Measurements from ENCODE around the gene TNFSF15.

TNFSF15 gene

DNA sequence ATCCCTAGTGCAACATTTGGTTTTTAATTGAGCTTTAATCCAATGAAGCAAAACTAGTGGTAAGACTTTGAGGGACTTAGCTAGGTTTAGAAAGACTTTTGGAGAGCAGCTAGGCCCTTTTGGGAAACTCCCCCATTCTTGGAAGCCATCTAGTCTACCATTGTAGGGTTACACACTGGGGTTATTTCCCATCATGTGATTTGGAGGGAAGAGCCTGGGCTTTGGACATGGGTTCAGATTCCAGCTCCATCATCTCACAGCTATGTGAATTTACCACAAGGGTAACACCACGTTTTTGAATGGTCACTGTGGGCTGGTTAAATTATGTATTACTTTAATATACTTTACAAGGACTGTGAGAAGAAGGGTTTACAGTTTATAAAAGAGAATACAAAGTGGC, 18.3 kb upstream of the TNFSF15 start:
- DNase-seq (ENCODE audit: low read depth) = no peak

DNA sequence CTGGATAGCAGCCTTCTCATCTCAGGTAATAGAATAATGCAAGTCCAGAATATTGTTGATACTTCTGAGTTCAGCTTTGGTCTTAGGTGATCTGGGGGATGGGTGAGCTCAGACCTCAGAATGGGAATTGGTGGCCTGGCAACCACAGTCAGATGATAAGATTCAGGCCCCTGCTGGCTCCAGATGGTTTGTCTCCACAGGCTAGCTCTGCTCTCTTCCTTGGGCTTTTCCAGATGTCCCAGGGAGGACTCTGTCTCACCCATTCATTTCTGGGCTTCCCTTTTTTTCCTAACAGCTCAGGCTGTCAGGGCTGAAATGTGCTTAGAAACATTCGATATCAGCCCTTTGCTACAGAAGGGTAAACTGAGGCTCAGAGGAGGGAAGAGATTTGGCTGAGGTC, 17.6 kb upstream of the TNFSF15 start:
- DNase-seq (ENCODE audit: low read depth) = no peak

DNA sequence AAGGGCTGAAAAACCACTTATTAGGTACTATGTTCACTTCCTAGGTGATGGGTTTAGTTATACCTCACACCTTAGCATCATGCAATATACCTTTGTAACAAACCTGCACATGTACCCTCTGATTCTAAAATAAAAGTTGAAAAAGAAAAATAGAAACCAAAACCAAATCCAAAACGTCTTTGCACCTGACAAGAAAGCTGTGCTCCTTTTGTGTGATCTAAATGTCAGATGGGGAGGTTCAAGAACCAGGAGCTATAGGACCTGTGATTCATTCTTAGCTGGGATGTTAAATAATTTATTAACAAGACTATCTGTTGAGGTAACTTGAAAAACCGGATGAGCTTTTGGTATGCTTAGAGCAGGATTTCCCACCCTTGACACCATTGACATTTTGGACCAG, 16.9 kb upstream of the TNFSF15 start:
- no peak for DNase-seq (ENCODE audit: low read depth)

GRCh38 chr9:114820776-114821501, 15.1 kb upstream of the TNFSF15 start:
- DNase-seq (ENCODE audit: low read depth) = no peak

GRCh38 chr9:114818178-114818577, 12.3 kb upstream of the TNFSF15 start:
- no peak for DNase-seq (ENCODE audit: low read depth)

GRCh38 chr9:114813717-114814418, 8.0 kb upstream of the TNFSF15 start:
- no peak for DNase-seq (ENCODE audit: low read depth)

DNA sequence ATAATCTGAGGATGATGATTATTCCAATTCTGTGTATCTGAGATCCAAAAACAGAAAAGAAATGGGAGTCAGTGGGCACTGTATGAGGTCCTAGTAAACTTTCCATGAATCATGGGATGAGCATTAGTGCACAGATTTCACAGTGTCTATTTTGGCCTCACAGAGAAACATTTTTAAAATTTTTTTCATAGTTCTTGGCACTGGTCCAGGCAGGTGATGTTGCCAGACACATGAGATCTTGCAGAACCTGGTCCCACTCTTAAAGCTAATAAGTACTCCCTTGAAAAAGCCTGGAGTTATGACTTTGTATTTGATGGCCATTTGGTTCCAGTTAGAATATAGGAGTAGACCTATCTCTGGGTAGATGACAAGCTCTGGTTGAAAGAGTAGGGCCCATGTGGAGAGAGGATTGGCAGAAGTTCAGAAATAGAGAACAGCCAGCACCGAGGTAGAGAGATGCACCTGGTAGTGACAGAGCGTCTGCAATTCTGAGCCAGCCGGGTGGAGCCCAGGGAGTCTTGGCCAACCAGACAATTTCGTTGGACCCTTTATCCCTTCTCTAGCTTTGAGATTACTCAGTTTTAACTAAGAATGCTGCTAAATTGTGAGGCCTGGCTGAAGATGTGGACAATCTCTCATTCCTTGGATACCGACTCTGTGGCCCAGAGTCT, 6.3 kb upstream of the TNFSF15 start:
- no peak for DNase-seq (ENCODE audit: low read depth)

DNA sequence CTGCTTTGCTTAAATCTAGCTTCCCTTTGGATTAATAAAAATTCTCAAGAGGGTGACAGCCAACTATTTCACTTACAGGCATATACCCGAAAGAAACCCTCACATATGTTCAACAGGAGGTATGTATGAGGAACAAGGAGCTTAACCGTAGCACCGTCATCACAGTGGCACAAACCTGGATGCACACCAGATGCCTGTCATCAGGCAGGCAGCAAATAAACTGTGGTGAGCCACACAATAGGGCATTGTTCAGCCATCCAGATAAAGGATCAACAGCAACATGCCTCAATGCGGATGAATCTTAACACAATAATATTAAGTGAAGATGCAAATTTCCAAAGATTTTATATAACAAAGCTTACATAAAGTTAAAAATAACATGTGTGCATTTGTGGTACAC, 5.5 kb upstream of the TNFSF15 start:
- DNase-seq (ENCODE audit: low read depth) = no peak

- no peak for DNase-seq (ENCODE audit: low read depth)
Observed at GRCh38 chr9:114810614-114811013, 4.8 kb upstream of the TNFSF15 start.

GRCh38 chr9:114806526-114806900, 674 bp upstream of the TNFSF15 start:
- no peak for DNase-seq (ENCODE audit: low read depth)

GRCh38 chr9:114804505-114804904, 1.3 kb downstream of the TNFSF15 start:
- DNase-seq (ENCODE audit: low read depth) = no peak

DNA sequence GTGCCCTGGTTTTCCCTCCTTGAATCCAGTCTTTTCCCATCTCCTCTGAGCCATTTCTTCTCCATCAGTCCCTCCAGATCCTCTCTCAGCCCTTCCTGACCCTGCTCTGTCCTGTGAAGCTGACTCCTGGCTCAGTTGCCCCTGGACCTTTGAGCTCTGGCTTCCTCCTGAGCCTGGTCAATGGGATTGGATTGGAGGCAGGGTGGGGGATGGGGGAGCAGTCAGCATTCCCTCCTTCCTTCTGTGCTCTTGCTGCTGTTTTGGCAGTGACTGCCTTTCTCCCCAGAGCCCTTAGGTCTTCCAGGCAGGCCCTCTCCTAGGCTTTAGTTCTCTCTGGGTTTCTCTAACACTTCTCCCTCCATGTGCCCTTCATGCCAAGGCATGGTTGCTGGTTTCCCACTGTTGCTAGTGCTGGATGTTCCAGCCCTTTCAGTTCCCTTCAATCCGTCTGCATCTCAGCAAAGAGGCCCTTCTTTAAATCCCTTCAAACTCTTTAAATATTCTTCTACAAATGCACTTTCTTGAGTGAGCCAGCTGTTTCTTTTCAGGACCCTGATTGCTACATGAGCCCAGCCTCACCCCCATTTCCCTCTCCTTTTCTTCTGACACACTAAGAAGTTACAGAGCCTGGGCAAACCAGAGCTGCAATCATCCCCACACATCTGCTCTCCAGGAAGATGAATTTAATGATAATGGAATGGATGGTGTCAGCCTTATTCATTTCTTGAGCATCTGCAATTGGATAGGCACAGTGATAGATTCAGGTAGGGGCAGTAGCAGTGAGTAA, 2.2 kb downstream of the TNFSF15 start:
- no peak for DNase-seq (ENCODE audit: low read depth)

DNA sequence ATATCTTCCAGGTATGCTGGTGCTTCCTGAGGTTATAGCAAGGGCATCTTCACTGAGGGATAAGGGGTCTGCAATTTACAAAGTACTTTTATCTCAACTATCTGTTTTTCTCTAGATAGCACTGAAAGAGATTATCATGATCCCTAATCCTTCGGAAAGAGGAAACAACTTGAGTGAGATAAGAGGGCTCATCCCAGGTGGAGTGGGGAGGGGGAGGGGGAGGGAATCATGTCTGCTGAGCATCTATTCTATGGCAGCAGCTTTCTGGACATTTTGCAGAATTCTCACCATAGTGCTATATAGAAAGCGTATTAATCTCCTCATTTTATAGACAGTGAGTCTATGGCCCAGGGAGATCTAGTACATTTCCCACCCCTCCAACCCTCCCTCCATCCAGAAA, 5.9 kb downstream of the TNFSF15 start:
- DNase-seq (ENCODE audit: low read depth) = no peak

DNA sequence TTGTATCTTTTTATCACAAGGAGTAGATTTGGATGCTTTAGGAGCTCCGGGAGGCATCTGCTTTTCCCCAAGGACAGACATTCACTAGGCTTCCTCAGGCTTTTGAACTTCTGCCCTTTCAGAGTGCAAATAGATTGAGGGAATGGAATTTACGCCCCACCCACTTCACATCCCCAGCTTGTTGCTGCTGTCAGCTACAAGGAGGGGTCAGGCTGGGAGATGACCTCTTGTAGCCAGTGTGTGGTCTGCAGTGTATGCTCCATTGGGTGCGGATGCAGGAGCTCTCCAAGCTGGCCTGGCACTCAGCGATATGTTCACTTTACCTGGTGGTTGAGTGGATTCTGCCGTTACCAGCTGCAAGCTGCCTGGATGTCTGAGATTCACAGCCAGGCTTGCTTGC, 6.4 kb downstream of the TNFSF15 start:
- DNase-seq (ENCODE audit: low read depth) = no peak

DNA sequence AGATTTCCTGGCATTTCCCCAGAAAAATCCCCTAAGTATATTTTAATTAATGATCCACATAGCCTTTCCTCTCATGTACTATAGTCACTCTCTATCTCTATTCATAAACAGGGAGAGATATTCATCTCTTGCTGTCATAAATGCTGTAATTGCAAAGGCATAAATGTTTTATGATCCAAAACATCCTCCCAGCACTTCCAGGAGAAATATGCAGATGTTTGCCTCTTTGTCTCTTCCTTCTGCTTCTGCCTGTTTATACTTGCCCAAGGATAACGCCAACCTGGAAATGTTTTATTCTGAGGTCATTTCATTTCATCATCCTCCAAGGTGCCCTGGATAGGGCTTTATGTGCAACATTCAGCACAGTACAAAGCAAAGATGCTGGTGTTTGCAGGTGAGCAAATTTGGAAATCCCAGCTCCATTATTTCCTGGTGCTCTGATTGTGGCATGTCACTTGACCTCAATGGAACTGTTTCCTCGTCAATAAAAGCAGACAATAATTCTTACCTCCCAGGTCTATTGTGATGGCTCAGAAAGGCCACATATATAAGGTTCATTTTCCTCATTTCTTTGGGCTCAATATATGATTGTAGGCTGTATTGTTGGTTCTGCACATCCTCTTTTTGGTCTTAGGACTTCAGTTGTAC, 6.9 kb downstream of the TNFSF15 start:
- DNase-seq (ENCODE audit: low read depth) = no peak

DNA sequence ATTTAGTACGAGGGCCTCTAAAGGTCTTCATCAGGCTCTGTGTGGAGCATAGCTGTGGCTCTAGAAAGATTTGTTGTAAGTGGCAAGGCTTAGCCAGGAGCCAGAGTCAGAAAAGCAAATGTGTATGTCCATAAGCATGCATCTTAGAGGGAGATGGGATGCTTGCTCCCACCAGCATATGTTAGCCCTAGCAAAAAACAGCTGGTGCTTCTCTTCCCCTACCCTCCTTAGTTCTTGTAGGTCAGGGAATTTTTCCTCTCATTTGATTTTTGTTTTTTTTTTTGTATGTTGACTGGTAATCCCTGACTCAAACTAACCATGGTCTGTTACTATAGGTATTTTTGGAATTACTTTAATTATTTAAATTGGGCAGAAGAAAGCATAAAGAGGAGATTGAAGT, 7.7 kb downstream of the TNFSF15 start:
- DNase-seq (ENCODE audit: low read depth) = no peak

DNA sequence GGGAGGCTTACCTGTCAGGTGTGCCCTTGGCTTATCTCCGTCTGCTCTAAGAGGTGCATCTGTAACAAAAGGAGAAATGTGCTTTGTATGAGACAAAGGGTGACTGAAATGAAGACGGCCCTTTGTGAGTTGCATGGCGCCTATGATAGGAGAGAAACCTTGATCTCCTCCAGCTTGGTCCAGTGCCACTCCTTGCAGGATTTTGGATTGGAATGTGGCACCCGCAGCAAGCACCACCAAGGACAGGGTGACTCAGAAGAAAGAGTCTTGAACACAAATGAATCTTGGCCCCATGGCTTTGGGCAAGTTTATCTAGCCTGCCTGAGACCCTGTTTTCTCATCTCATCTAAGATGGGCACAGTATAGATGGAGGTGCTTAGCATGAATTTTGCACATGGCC, 13.4 kb downstream of the TNFSF15 start:
- DNase-seq (ENCODE audit: low read depth) = no peak

- no peak for DNase-seq (ENCODE audit: low read depth)
Observed at GRCh38 chr9:114791736-114792135, 14.1 kb downstream of the TNFSF15 start.

DNA sequence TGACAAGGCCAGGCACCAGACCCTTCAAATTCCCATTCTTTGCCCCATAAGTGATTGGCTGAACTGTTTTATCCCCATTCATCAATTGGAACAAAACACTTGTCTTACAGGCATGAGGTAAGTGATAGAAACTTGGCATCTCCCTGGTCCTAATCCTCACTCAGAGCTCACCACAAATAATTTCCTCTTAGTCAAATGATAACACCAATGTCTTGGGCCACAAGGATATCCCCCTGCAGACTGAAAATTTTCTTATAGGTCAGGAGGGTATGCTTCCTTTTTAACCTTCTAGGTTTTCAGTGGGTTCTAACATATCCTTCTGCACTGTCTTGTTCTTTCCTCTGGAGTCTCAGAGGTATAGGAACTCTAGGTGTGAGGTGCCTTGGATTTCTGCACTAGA, 14.5 kb downstream of the TNFSF15 start:
- DNase-seq (ENCODE audit: low read depth) = no peak

- DNase-seq (ENCODE audit: low read depth) = no peak
Observed at GRCh38 chr9:114790521-114790920, 15.3 kb downstream of the TNFSF15 start.

DNA sequence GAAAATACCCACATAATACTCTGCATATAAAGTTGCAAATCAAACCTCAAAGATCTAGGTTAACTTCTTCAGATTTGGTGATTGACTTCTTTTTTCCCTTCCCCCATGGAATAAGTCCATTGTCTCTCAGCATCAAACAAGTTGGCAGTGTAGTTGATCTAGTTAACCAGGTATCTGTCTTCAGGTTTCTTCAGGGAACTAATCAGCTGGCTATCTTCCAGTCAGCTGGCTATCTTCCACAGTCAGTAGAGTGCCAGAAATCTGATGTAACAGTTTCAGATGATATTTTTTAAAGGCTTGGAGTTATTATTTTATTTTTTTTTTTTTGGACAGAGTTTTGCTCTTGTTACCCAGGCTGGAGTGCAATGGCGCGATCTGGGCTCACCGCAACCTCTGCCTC, 16.8 kb downstream of the TNFSF15 start:
- DNase-seq (ENCODE audit: low read depth) = no peak

All from activated T-helper 1 cell treated with Interleukin-2 at 50 U/mL for 16 hours (primary cell).